ENCODE measurements around the gene TIMP1. TPM values are rescaled to one million over a fixed set of nuclear protein-coding genes. Genes with fewer than 3 reads are reported as not detected.

The TIMP1 gene
- total and polyA plus RNA-seq, 10 of the 15 experiments (the other 5 are each of a cell fraction or from before 2014, with no cell fraction given), result 101 to 341 (median 134) TPM

GRCh38 chrX:47566841-47567240, 15.4 kb upstream of the TIMP1 start:
- in situ Hi-C loops (cut with MboI) (loop anchor here (10.0 kb wide), 2 partner anchors 78 to 458 kb away; no protein-coding TSS in a partner anchor), intact Hi-C loops (cut with micrococcal nuclease; ENCODE audit: unreplicated experiment) (no loop called here)
- Histone ChIP-seq H3K27me3 (replicated peaks in 1 of 2; ENCODE audit: control insufficient read depth in 2 of 2, insufficient read depth in 2 of 2, low read length in 1 of 2) (no peaks in the 10 kb centered on the region), H3K4me2 (ENCODE audit: control insufficient read depth, insufficient read depth) (no peak overlapping the region), H2AFZ (ENCODE audit: control insufficient read depth, low read depth, low read length) (no peak overlapping the region), H4K20me1 (ENCODE audit: control insufficient read depth, insufficient read depth) (no peaks in the 10 kb centered on the region), H3K27ac (ENCODE audit: control insufficient read depth, insufficient read depth) (no peak overlapping the region), H3K9me3 (replicated peaks; ENCODE audit: control insufficient read depth, insufficient read depth, low read length) (no peaks in the 10 kb centered on the region; the same call in 2 of the 3 replicates), H3K36me3 (ENCODE audit: control insufficient read depth in 2 of 2, insufficient read depth in 2 of 2, low read length in 1 of 2) (peaks cover 7 to 13% of the 10 kb centered on the region in 2 experiments), H3K4me1 (ENCODE audit: control insufficient read depth, insufficient read depth, low read length) (no peaks in the 10 kb centered on the region; the same call in 1 of the 2 replicates), H3K79me2 (ENCODE audit: control insufficient read depth, insufficient read depth, low read length) (peaks cover 17% of the 10 kb centered on the region), H3K9ac (ENCODE audit: control insufficient read depth, insufficient read depth, low read length) (no peak overlapping the region), H3K4me3 (no peak overlapping the region)
- 36% methylated on average over 10 of the region's 11 CpGs for WGBS (ENCODE audit: insufficient coverage, insufficient replicate concordance, low lambda C conversion rate, missing lambda C conversion rate)
- ATAC-seq (peak; percentile 75), FAIRE-seq (no peak), DNase-seq (ENCODE audit: low read depth, low spot score) (no peak)
- ChIA-PET POLR2A (interaction anchor here (1.4 kb wide), 1 partner anchor 67 kb away, joined by 3 read pairs; no protein-coding TSS in a partner anchor), SMC1A (ENCODE audit: uncharacterized antibody, unreplicated experiment) (no interaction called here), RAD21 (ENCODE audit: unreplicated experiment) (interaction anchor here (1.0 kb wide), 1 partner anchor 13 kb away, joined by 3 read pairs; no protein-coding TSS in a partner anchor), CTCF (no interaction called here)
- no TSS peak for BruUV-seq (replicated peaks)
- no peak for TF ChIP-seq GATAD2B (conservative IDR thresholded peaks at IDR 0.05; ENCODE audit: low read depth)
- TF ChIP-seq NFYB (IDR thresholded peaks at IDR 0.05; ENCODE audit: insufficient read depth, low read depth, low read length), result no peak
- TF ChIP-seq SPI1 (IDR thresholded peaks at IDR 0.05; ENCODE audit: borderline replicate concordance, insufficient read depth, low read depth, low read length), result peak; percentile 63; the same call in 1 of the 2 replicates
- TF ChIP-seq TCF7 (IDR thresholded peaks at IDR 0.05; ENCODE audit: borderline replicate concordance), result no peak
- 0 out of 2 replicates have a peak, but pooled peaks have one; percentile 20 for TF ChIP-seq IKZF1 (conservative IDR thresholded peaks at IDR 0.05)
- no peak for TF ChIP-seq SMAD5 (IDR thresholded peaks at IDR 0.05; ENCODE audit: low read depth)
- no peak for TF ChIP-seq FOXK2 (IDR thresholded peaks at IDR 0.05)
- TF ChIP-seq LARP7 (IDR thresholded peaks at IDR 0.05), result no peak
- no peak for TF ChIP-seq CTCF (IDR thresholded peaks at IDR 0.05 in 2 of 3, conservative IDR thresholded peaks at IDR 0.05 in 1 of 3; ENCODE audit: control insufficient read depth in 2 of 3, extremely low read depth in 1 of 3, insufficient read depth in 1 of 3, low read depth in 3 of 3, low read length in 3 of 3)
- TF ChIP-seq NR2F1 (conservative IDR thresholded peaks at IDR 0.05), result peak; percentile 48
- TF ChIP-seq IRF3 (IDR thresholded peaks at IDR 0.05), result no peak
- no peak for TF ChIP-seq ZSCAN29 (IDR thresholded peaks at IDR 0.05)
- no peak for TF ChIP-seq CHD4 (IDR thresholded peaks at IDR 0.05)
- peak; percentile 74 for TF ChIP-seq PAX5 (IDR thresholded peaks at IDR 0.05; ENCODE audit: borderline replicate concordance, low read depth, low read length)
- TF ChIP-seq BACH1 (IDR thresholded peaks at IDR 0.05; ENCODE audit: borderline replicate concordance), result no peak
- no peak for TF ChIP-seq NFXL1 (IDR thresholded peaks at IDR 0.05; ENCODE audit: borderline replicate concordance)
- TF ChIP-seq MTA2 (IDR thresholded peaks at IDR 0.05; ENCODE audit: low read depth), result no peak
- no peak for TF ChIP-seq CHD2 (IDR thresholded peaks at IDR 0.05; ENCODE audit: borderline replicate concordance, low read depth, low read length)

Data from GM12878 (cell line).